Keratinocyte (primary cell): Measurements from ENCODE around the gene PHF5A.
"Not testable (repeated sequence)": the region's sequence is repeated elsewhere in the genome, so short reads cannot be mapped to it uniquely, and the experiment has no call there.

Experiments used
- CTCF ChIP-seq, 3 experiments: IDR thresholded peaks in 1 of 3; conservative IDR thresholded peaks in 1 of 3; optimal IDR thresholded peaks in 1 of 3; 2 replicates in 2 of 3; 3 replicates in 1 of 3; pipeline versions ENCODE3 to v1.5.1; 2011; ENCODE audit warnings: low read length in 3 of 3, mild to moderate bottlenecking in 3 of 3, moderate library complexity in 2 of 3, control low read depth in 1 of 3, inconsistent platforms in 1 of 3; ENCODE audit not compliant: insufficient read depth in 2 of 3; ENCODE audit errors: extremely low read depth in 1 of 3
- EZH2 ChIP-seq: IDR thresholded peaks from one replicate; pipeline ENCODE4 v1.6.1; 2012; ENCODE audit warnings: inconsistent platforms, mild to moderate bottlenecking, low read length, moderate library complexity

GRCh38 chr22:41434361-41435003 lies 34.0 kb downstream of the PHF5A start:
- TF ChIP-seq CTCF (optimal IDR thresholded peaks at IDR 0.05 in 1 of 3, IDR thresholded peaks at IDR 0.05 in 1 of 3, conservative IDR thresholded peaks at IDR 0.05 in 1 of 3; ENCODE audit: extremely low read depth in 1 of 3, insufficient read depth in 2 of 3, low read length in 3 of 3); EZH2: not testable (repeated sequence)
